Uterus (tissue), 2 donors: ENCODE measurements around the gene EEFSEC.

Experiments
- POLR2A ChIP-seq, 2 donors: fragments of 450-650 bp; IDR thresholded peaks; one replicate each; pipeline ENCODE4 v1.6.1; 2016; ENCODE audit warnings: antibody characterized with exemption in 2 of 2, mild to moderate bottlenecking in 1 of 2, moderate library complexity in 1 of 2
- TF ChIP-seq, protein P1 (sequence below), 4 experiments: fragments of 200-600 bp in 2 of 4; fragments of 450-650 bp in 2 of 4; sonication (generic) in 2 of 4; IDR thresholded peaks; one replicate each; pipeline ENCODE4 v1.5.1; 2016 to 2019; ENCODE audit warnings: antibody characterized with exemption in 4 of 4, mild to moderate bottlenecking in 2 of 4, moderate library complexity in 1 of 4

DNA sequence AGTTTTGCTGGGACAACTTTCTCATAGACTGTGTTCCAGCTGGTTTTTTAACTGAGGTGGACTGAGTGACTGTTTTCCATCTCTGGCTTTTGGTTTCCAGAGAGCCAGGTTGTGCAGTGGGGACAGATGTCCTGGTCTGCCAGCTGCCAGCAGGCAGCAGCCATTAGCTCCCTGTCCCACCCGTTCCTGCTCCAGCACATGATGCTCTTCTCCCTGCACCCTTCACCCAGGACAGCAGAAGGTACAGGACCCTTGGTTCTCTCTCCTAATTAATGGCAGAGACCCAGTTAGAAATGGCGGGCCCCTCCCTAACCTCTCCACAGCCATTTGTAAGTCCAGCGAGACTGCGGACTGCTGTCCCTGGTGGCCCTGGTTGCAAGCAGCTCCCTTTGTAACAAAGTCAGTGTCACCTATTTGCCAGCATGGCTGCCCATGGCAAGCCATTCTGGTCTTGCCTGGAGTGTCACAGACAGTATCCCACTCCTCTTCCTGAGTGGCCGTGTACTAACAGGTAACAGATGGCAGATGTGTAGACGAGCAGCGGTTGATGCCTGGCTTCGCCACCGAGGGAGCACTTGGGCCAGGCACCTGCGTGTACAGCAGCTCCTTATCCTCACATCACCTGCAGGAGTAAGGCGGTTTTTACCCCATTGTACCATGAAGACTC lies 165.1 kb downstream of the EEFSEC start:
- TF ChIP-seq, protein P1, sequence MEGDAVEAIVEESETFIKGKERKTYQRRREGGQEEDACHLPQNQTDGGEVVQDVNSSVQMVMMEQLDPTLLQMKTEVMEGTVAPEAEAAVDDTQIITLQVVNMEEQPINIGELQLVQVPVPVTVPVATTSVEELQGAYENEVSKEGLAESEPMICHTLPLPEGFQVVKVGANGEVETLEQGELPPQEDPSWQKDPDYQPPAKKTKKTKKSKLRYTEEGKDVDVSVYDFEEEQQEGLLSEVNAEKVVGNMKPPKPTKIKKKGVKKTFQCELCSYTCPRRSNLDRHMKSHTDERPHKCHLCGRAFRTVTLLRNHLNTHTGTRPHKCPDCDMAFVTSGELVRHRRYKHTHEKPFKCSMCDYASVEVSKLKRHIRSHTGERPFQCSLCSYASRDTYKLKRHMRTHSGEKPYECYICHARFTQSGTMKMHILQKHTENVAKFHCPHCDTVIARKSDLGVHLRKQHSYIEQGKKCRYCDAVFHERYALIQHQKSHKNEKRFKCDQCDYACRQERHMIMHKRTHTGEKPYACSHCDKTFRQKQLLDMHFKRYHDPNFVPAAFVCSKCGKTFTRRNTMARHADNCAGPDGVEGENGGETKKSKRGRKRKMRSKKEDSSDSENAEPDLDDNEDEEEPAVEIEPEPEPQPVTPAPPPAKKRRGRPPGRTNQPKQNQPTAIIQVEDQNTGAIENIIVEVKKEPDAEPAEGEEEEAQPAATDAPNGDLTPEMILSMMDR (IDR thresholded peaks at IDR 0.05), result no peak
- no peak for TF ChIP-seq POLR2A (IDR thresholded peaks at IDR 0.05)
